T-cell (primary cell): ENCODE data around the gene TTC19. TPM values are rescaled to one million over a fixed set of nuclear protein-coding genes. Genes with fewer than 3 reads are reported as not detected.

ENCODE experiments used
- ATAC-seq, 4 experiments: fragments of 200-7000 bp in 3 of 4; fragments of 150-1000 bp in 1 of 4; cut with Tn5 transposase; replicated peaks in 1 of 4; 1 replicate in 3 of 4; 2 replicates in 1 of 4; pipeline ENCODE4 v1.10.0; 2021; ENCODE audit warnings: moderate library complexity in 3 of 4, mild to moderate bottlenecking in 2 of 4, moderate number of reproducible peaks in 1 of 4
- CTCF ChIA-PET, 2 donors: fragments of 300-600 bp; sonication (Branson Sonifier 250); formaldehyde crosslinking; loops; one replicate each; lab custom pipeline; 2022; ENCODE audit warnings: antibody characterized with exemption in 2 of 2; lab: Charles Lee
- POLR2A ChIA-PET, 2 donors: fragments of 300-600 bp; sonication (Branson Sonifier 250); formaldehyde crosslinking; loops; one replicate each; lab custom pipeline; 2022; ENCODE audit warnings: antibody characterized with exemption in 2 of 2; lab: Charles Lee
- DNase-seq, 35 experiments: peaks; one replicate each; pipeline versions ENCODE4 v3.0.0 to v3.0.0-alpha.2; 2013 to 2023
- H3K27ac ChIP-seq: one replicate; pipeline ENCODE4 v1.5.1; 2013; ENCODE audit warnings: low read length
- H3K27me3 ChIP-seq, 2 experiments: replicated peaks in 1 of 2; 1 replicate in 1 of 2; 2 replicates in 1 of 2; pipeline versions ENCODE4 v1.6.1 to v1.7.0; 2013; ENCODE audit warnings: low read length in 1 of 2, mixed read lengths in 1 of 2; ENCODE audit not compliant: control insufficient read depth in 2 of 2, insufficient read depth in 2 of 2; ENCODE audit errors: extremely low read depth in 1 of 2
- H3K36me3 ChIP-seq, 2 donors: 1 replicate in 1 of 2; 2 replicates in 1 of 2; pipeline versions ENCODE4 v1.6.1 to v1.7.0; 2013; ENCODE audit warnings: low read length in 1 of 2; ENCODE audit not compliant: control insufficient read depth in 2 of 2, insufficient read depth in 1 of 2; ENCODE audit errors: extremely low read depth in 1 of 2
- H3K4me1 ChIP-seq, 2 experiments: 1 replicate in 1 of 2; 2 replicates in 1 of 2; pipeline versions ENCODE4 v1.6.1 to v1.7.0; 2013; ENCODE audit warnings: low read length in 2 of 2, mixed read lengths in 1 of 2; ENCODE audit not compliant: insufficient read depth in 2 of 2, control insufficient read depth in 1 of 2; ENCODE audit errors: extremely low read depth in 1 of 2
- H3K4me3 ChIP-seq, 2 donors: 1 replicate in 1 of 2; 2 replicates in 1 of 2; pipeline versions ENCODE4 v1.5.1 to v1.7.0; 2013; ENCODE audit warnings: mild to moderate bottlenecking in 2 of 2, low read length in 1 of 2, moderate library complexity in 1 of 2; ENCODE audit not compliant: control insufficient read depth in 1 of 2; ENCODE audit errors: extremely low read depth in 1 of 2
- H3K9me3 ChIP-seq: 2 replicates; pipeline ENCODE4 v1.7.0; 2013
- H3K27ac Mint-ChIP-seq, 2 donors: one replicate each; pipeline ENCODE4 v1.8.0; 2020 to 2021; ENCODE audit warnings: mild to moderate bottlenecking in 2 of 2, mixed read lengths in 2 of 2
- H3K27me3 Mint-ChIP-seq, 2 donors: one replicate each; pipeline ENCODE4 v1.8.0; 2021 to 2022; ENCODE audit warnings: mixed read lengths in 2 of 2
- H3K36me3 Mint-ChIP-seq: one replicate; pipeline ENCODE4 v1.8.0; 2021; ENCODE audit warnings: mixed read lengths
- H3K4me1 Mint-ChIP-seq, 3 donors: one replicate each; pipeline ENCODE4 v1.8.0; 2020 to 2022; ENCODE audit warnings: mixed read lengths in 3 of 3, mild to moderate bottlenecking in 1 of 3
- H3K4me3 Mint-ChIP-seq, 3 donors: one replicate each; pipeline ENCODE4 v1.8.0; 2020 to 2022; ENCODE audit warnings: mild to moderate bottlenecking in 3 of 3, mixed read lengths in 3 of 3, moderate library complexity in 3 of 3
- H3K9me3 Mint-ChIP-seq, 3 donors: one replicate each; pipeline ENCODE4 v1.8.0; 2020 to 2022; ENCODE audit warnings: mixed read lengths in 3 of 3
- WGBS: methylation state at CpG from one replicate; pipeline ENCODE4 v1.1.5; 2013; ENCODE audit warnings: missing lambda C conversion rate; ENCODE audit not compliant: insufficient coverage; 5-methylcytosine and 5-hydroxymethylcytosine counted together
- total RNA-seq, 35 experiments: library from RNA in 6 of 35; stranded (reverse) in 6 of 35; fragments of 120-200 nt in 1 of 35; gene quantifications; one replicate each; pipeline versions ENCODE4 v1.2.1 to v1.2.4 and lab custom pipeline; 2013 to 2026

Gene TTC19
- total RNA-seq, 5 donors from 2014 or later (not counting 1 experiment from before 2014, with no cell fraction given) = 39.2 to 58.6 (median 42.2) TPM

GRCh38 chr17:15955793-15956541, 43.7 kb upstream of the TTC19 start:
- Mint-ChIP-seq H3K9me3 (no peaks in the 10 kb centered on the region), H3K27ac (no peak overlapping the region), H3K36me3 (no peaks in the 10 kb centered on the region), H3K4me1 (peaks cover 12 to 21% (median 18%) of the 10 kb centered on the region in 3 donors), H3K27me3 (no peaks in the 10 kb centered on the region), H3K4me3 (no peak overlapping the region)
- POLR2A ChIA-PET = no interaction called here
- DNase-seq (no peak), ATAC-seq (no peak)
- no peak overlapping the region for H3K4me3 ChIP-seq
- H3K36me3 ChIP-seq = no peaks in the 10 kb centered on the region
- H3K27ac ChIP-seq = no peak overlapping the region
- peaks cover 0 to 9% of the 10 kb centered on the region in 2 experiments for H3K27me3 ChIP-seq
- CTCF ChIA-PET = no interaction called here
- peaks cover 0 to 11% of the 10 kb centered on the region in 2 experiments for H3K4me1 ChIP-seq
- no peaks in the 10 kb centered on the region for H3K9me3 ChIP-seq
- 95% methylated on average over 8 of the region's 14 CpGs for whole genome bisulfite sequencing

- H3K4me3 Mint-ChIP-seq = no peak overlapping the region
- no peaks in the 10 kb centered on the region for H3K9me3 Mint-ChIP-seq
- H3K4me1 Mint-ChIP-seq = peaks cover 12 to 21% (median 18%) of the 10 kb centered on the region in 3 donors
- ATAC-seq (no peak), DNase-seq (no peak)
- Histone ChIP-seq H3K27me3 (peaks cover 0 to 9% of the 10 kb centered on the region in 2 experiments), H3K9me3 (no peaks in the 10 kb centered on the region), H3K27ac (no peak overlapping the region), H3K4me1 (peaks cover 0 to 11% of the 10 kb centered on the region in 2 experiments), H3K36me3 (no peaks in the 10 kb centered on the region), H3K4me3 (no peak overlapping the region)
- no peaks in the 10 kb centered on the region for H3K36me3 Mint-ChIP-seq
- ChIA-PET CTCF (no interaction called here), POLR2A (no interaction called here)
- H3K27me3 Mint-ChIP-seq = no peaks in the 10 kb centered on the region
- H3K27ac Mint-ChIP-seq = no peak overlapping the region
- 46% methylated on average over 6 of the region's 6 CpGs for WGBS
These were observed 42.4 kb upstream of the TTC19 start for GRCh38 chr17:15957206-15957605.

- Histone ChIP-seq H3K9me3 (no peaks in the 10 kb centered on the region), H3K36me3 (no peaks in the 10 kb centered on the region), H3K4me3 (no peak overlapping the region), H3K4me1 (peaks cover 0 to 11% of the 10 kb centered on the region in 2 experiments), H3K27ac (no peak overlapping the region), H3K27me3 (peaks cover 0 to 9% of the 10 kb centered on the region in 2 experiments)
- DNase-seq = no peak
- WGBS = 97% methylated on average over 9 of the region's 19 CpGs
- Mint-ChIP-seq H3K36me3 (no peaks in the 10 kb centered on the region), H3K4me3 (no peak overlapping the region), H3K27me3 (no peaks in the 10 kb centered on the region), H3K9me3 (no peaks in the 10 kb centered on the region), H3K27ac (no peak overlapping the region), H3K4me1 (peaks cover 12 to 21% (median 18%) of the 10 kb centered on the region in 3 donors)
- POLR2A ChIA-PET = no interaction called here
- ATAC-seq = no peak
- CTCF ChIA-PET = no interaction called here
These were observed 41.9 kb upstream of the TTC19 start for GRCh38 chr17:15957608-15958307.

- DNase-seq (no peak), ATAC-seq (no peak)
- 96% methylated on average over 4 of the region's 4 CpGs for WGBS
- Histone ChIP-seq H3K27me3 (peaks cover 0 to 9% of the 10 kb centered on the region in 2 experiments), H3K36me3 (no peaks in the 10 kb centered on the region), H3K9me3 (no peaks in the 10 kb centered on the region), H3K4me3 (no peak overlapping the region), H3K4me1 (peaks cover 0 to 11% of the 10 kb centered on the region in 2 experiments), H3K27ac (no peak overlapping the region)
- H3K4me1 Mint-ChIP-seq = peaks cover 12 to 21% (median 18%) of the 10 kb centered on the region in 3 donors
- ChIA-PET CTCF (no interaction called here), POLR2A (no interaction called here)
- H3K27me3 Mint-ChIP-seq = no peaks in the 10 kb centered on the region
- H3K36me3 Mint-ChIP-seq = no peaks in the 10 kb centered on the region
- no peak overlapping the region for H3K4me3 Mint-ChIP-seq
- peak overlapping the region in 1 of 2 donors; percentile 83 for H3K27ac Mint-ChIP-seq
- no peaks in the 10 kb centered on the region for H3K9me3 Mint-ChIP-seq
These were observed 41.2 kb upstream of the TTC19 start for GRCh38 chr17:15958484-15958854.

- Histone ChIP-seq H3K9me3 (no peaks in the 10 kb centered on the region), H3K4me3 (no peak overlapping the region), H3K4me1 (peaks cover 9 to 23% of the 10 kb centered on the region in 2 experiments), H3K36me3 (no peaks in the 10 kb centered on the region), H3K27ac (no peak overlapping the region), H3K27me3 (peaks cover 0 to 20% of the 10 kb centered on the region in 2 experiments)
- 95% methylated on average over 2 of the region's 4 CpGs for WGBS
- Mint-ChIP-seq H3K4me1 (peaks cover 16 to 39% (median 33%) of the 10 kb centered on the region in 3 donors), H3K9me3 (no peaks in the 10 kb centered on the region), H3K27ac (no peak overlapping the region), H3K27me3 (peaks cover 0 to 4% of the 10 kb centered on the region in 2 donors), H3K36me3 (no peaks in the 10 kb centered on the region), H3K4me3 (no peak overlapping the region)
- ATAC-seq (no peak), DNase-seq (no peak)
- ChIA-PET POLR2A (no interaction called here), CTCF (no interaction called here)
These were observed 35.9 kb upstream of the TTC19 start for GRCh38 chr17:15963670-15964110.

- ChIA-PET CTCF (no interaction called here), POLR2A (no interaction called here)
- peaks cover 4 to 35% (median 21%) of the 10 kb centered on the region in 3 donors for H3K4me1 Mint-ChIP-seq
These were observed 34.1 kb upstream of the TTC19 start for GRCh38 chr17:15965528-15965927.

More at GRCh38 chr17:15965528-15965927, 34.1 kb upstream of the TTC19 start:
- Histone ChIP-seq H3K27ac (no peak overlapping the region), H3K4me3 (no peak overlapping the region), H3K36me3 (no peaks in the 10 kb centered on the region), H3K27me3 (peaks cover 0 to 23% of the 10 kb centered on the region in 2 experiments), H3K4me1 (peaks cover 9 to 16% of the 10 kb centered on the region in 2 experiments), H3K9me3 (no peaks in the 10 kb centered on the region)
- WGBS = 71% methylated on average over 6 of the region's 6 CpGs
- Mint-ChIP-seq H3K4me3 (peak overlapping the region in 1 of 3 donors; percentile 82), H3K9me3 (no peaks in the 10 kb centered on the region), H3K27me3 (peaks cover 0 to 4% of the 10 kb centered on the region in 2 donors), H3K27ac (peak overlapping the region in 1 of 2 donors; percentile 88), H3K36me3 (no peaks in the 10 kb centered on the region)
- DNase-seq = no peak
- ATAC-seq = peak in 2 of 4 experiments; percentile 12 to 28
